Keratinocyte (primary cell): Measurements from ENCODE around the gene OSGIN1. TPM values are rescaled to one million over a fixed set of nuclear protein-coding genes. Genes with fewer than 3 reads are reported as not detected.

Experiments
- DNase-seq: peaks from one replicate; pipeline ENCODE4 v3.0.0-alpha.2; 2011; ENCODE audit warnings: low read depth, missing footprints, low spot score
- FAIRE-seq: peaks from 2 replicates; lab custom pipeline; 2011; peaks lifted over from hg19 to GRCh38; lab: Jason Lieb, UNC
- H2AFZ ChIP-seq: 2 replicates; pipeline ENCODE4 v1.6.0; 2012; ENCODE audit warnings: low read length, control low read depth, inconsistent platforms; ENCODE audit not compliant: control insufficient read depth
- H3K27ac ChIP-seq: 2 replicates; pipeline ENCODE4 v1.5.1; 2011; ENCODE audit warnings: low read length; ENCODE audit not compliant: control insufficient read depth, insufficient read depth
- H3K27me3 ChIP-seq: 3 replicates; pipeline ENCODE4 v1.6.0; 2011; ENCODE audit warnings: low read length; ENCODE audit not compliant: control insufficient read depth, insufficient read depth; ENCODE audit errors: extremely low read depth
- H3K36me3 ChIP-seq, 2 experiments: 2 replicates in 1 of 2; 3 replicates in 1 of 2; pipeline ENCODE4 v1.5.1; 2011; ENCODE audit warnings: low read length in 2 of 2, mild to moderate bottlenecking in 1 of 2; ENCODE audit not compliant: control insufficient read depth in 2 of 2, insufficient read depth in 2 of 2; ENCODE audit errors: extremely low read depth in 1 of 2
- H3K4me1 ChIP-seq: 3 replicates; pipeline ENCODE4 v1.5.1; 2011; ENCODE audit warnings: low read length; ENCODE audit not compliant: control insufficient read depth, insufficient read depth; ENCODE audit errors: extremely low read depth
- H3K4me2 ChIP-seq: 3 replicates; pipeline ENCODE4 v1.6.0; 2011; ENCODE audit warnings: low read depth, low read length; ENCODE audit not compliant: control insufficient read depth, insufficient read depth; ENCODE audit errors: extremely low read depth
- H3K4me3 ChIP-seq, 3 experiments: fragments of 200-600 bp in 1 of 3; sonication (generic) in 1 of 3; 2 replicates in 2 of 3; 3 replicates in 1 of 3; pipeline ENCODE4 v1.5.1; 2011 to 2016; ENCODE audit warnings: low read length in 3 of 3, mild to moderate bottlenecking in 3 of 3, control low read depth in 2 of 3, inconsistent platforms in 1 of 3, low read depth in 1 of 3, mixed read lengths in 1 of 3, mixed run types in 1 of 3, moderate library complexity in 1 of 3; ENCODE audit not compliant: control insufficient read depth in 2 of 3, insufficient read depth in 2 of 3; ENCODE audit errors: extremely low read depth in 1 of 3
- H3K79me2 ChIP-seq: 2 replicates; pipeline ENCODE4 v1.6.0; 2012; ENCODE audit warnings: low read length; ENCODE audit not compliant: control insufficient read depth, insufficient read depth
- H3K9ac ChIP-seq: 3 replicates; pipeline ENCODE4 v1.6.0; 2011; ENCODE audit warnings: low read length; ENCODE audit not compliant: control insufficient read depth, insufficient read depth; ENCODE audit errors: extremely low read depth
- H3K9me1 ChIP-seq: 3 replicates; pipeline ENCODE4 v1.6.0; 2011; ENCODE audit warnings: low read length; ENCODE audit not compliant: control insufficient read depth, insufficient read depth; ENCODE audit errors: extremely low read depth
- H3K9me3 ChIP-seq: 2 replicates; pipeline ENCODE4 v1.5.1; 2012; ENCODE audit warnings: low read depth, low read length; ENCODE audit not compliant: control insufficient read depth
- H4K20me1 ChIP-seq: 3 replicates; pipeline ENCODE4 v1.6.0; 2011; ENCODE audit warnings: low read length; ENCODE audit not compliant: control insufficient read depth, insufficient read depth; ENCODE audit errors: extremely low read depth
- EZH2 ChIP-seq: IDR thresholded peaks from one replicate; pipeline ENCODE4 v1.6.1; 2012; ENCODE audit warnings: inconsistent platforms, mild to moderate bottlenecking, low read length, moderate library complexity
- dilution Hi-C: fragments of 300-500 bp; cut with MboI; formaldehyde crosslinking; loops from one replicate; pipeline ENCODE4 v1.7.0; 2020; ENCODE audit warnings: low sequenced_read_pairs; ENCODE audit not compliant: extremely low pct_ligation_motif_present
- polyA plus RNA-seq, 5 experiments: library from polyadenylated mRNA; depleted of rRNA in 3 of 5; stranded (reverse) in 3 of 5; stranded (forward) in 1 of 5; unstranded in 1 of 5; fragments of >200 nt; gene quantifications; 1 replicate in 1 of 5; 2 replicates in 3 of 5; 3 replicates in 1 of 5; pipeline versions ENCODE4 v1.2.1 to v1.2.3, GENCODE V29; 2011 to 2012; ENCODE audit warnings: missing spikeins in 2 of 5, low read depth in 1 of 5, low replicate concordance in 1 of 5
- TF ChIP-seq, protein P1 (sequence below), 3 experiments: IDR thresholded peaks in 1 of 3; conservative IDR thresholded peaks in 1 of 3; optimal IDR thresholded peaks in 1 of 3; 2 replicates in 2 of 3; 3 replicates in 1 of 3; pipeline versions ENCODE3 to v1.5.1; 2011; ENCODE audit warnings: low read length in 3 of 3, mild to moderate bottlenecking in 3 of 3, moderate library complexity in 2 of 3, control low read depth in 1 of 3, inconsistent platforms in 1 of 3; ENCODE audit not compliant: insufficient read depth in 2 of 3; ENCODE audit errors: extremely low read depth in 1 of 3

The OSGIN1 gene
- polyA plus RNA-seq, 1 donor (not counting 4 experiments of a cell fraction or from before 2014, with no cell fraction given), result 2.1 TPM

GRCh38 chr16:83973077-83973476 is 20.0 kb downstream of the OSGIN1 start:
- Histone ChIP-seq H3K9me1 (no peaks in the 10 kb centered on the region), H3K4me1 (no peaks in the 10 kb centered on the region), H3K9me3 (no peaks in the 10 kb centered on the region), H3K27me3 (peaks cover 17% of the 10 kb centered on the region), H4K20me1 (no peaks in the 10 kb centered on the region), H2AFZ (no peak overlapping the region), H3K4me3 (no peak overlapping the region), H3K36me3 (no peaks in the 10 kb centered on the region), H3K9ac (no peak overlapping the region), H3K27ac (no peak overlapping the region), H3K4me2 (no peak overlapping the region), H3K79me2 (no peaks in the 10 kb centered on the region)
- DNase-seq, result no peak
- FAIRE-seq, result no peak
- dilution Hi-C loops, result no loop called here
- TF ChIP-seq, protein P1, sequence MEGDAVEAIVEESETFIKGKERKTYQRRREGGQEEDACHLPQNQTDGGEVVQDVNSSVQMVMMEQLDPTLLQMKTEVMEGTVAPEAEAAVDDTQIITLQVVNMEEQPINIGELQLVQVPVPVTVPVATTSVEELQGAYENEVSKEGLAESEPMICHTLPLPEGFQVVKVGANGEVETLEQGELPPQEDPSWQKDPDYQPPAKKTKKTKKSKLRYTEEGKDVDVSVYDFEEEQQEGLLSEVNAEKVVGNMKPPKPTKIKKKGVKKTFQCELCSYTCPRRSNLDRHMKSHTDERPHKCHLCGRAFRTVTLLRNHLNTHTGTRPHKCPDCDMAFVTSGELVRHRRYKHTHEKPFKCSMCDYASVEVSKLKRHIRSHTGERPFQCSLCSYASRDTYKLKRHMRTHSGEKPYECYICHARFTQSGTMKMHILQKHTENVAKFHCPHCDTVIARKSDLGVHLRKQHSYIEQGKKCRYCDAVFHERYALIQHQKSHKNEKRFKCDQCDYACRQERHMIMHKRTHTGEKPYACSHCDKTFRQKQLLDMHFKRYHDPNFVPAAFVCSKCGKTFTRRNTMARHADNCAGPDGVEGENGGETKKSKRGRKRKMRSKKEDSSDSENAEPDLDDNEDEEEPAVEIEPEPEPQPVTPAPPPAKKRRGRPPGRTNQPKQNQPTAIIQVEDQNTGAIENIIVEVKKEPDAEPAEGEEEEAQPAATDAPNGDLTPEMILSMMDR (optimal IDR thresholded peaks at IDR 0.05 in 1 of 3, IDR thresholded peaks at IDR 0.05 in 1 of 3, conservative IDR thresholded peaks at IDR 0.05 in 1 of 3; ENCODE audit: extremely low read depth in 1 of 3, insufficient read depth in 2 of 3, low read length in 3 of 3), result no peak
- TF ChIP-seq EZH2, result no peak

DNA sequence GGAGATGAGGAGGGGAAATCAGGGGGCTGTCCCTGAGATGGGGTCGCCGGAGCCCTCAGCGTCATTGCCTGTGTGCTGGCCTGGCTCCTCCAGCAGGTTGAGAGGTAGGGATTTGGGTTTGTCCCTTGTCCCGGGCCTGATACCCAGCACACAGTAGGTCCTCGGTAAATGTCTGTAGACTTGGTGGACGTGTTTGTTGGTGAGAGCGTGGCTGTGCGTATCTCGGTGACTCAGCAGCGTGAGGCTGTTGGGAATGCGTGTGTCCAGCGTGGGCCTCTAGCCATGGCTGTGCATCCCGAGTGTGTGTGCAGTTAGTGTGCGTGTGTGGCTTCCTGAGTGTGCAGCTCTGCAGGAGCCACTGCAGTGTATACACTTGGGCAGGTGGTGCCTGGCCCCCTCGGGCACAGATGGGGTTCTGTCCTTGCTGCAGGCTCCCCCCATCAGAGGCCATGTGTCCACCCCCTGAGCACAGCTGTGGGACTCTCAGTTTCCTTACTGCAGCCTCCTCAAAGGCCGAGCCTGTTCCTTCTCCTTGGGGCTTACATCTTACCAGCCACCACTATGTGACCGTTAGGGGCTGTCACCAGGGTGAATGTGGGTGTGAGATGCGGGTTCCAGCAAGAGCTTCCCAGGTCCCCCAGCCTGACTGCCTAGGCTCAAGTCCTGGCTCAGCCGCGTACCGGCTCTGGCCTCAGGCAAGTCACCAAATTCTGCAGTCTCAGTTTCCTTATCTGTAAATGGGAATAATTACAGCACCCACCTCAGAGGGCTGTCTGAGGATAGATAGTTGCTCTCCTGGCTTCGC is 20.7 kb downstream of the OSGIN1 start:
- Histone ChIP-seq H3K79me2 (no peaks in the 10 kb centered on the region), H3K9me1 (no peaks in the 10 kb centered on the region), H3K9ac (no peak overlapping the region), H3K4me1 (no peaks in the 10 kb centered on the region), H2AFZ (no peak overlapping the region), H3K9me3 (peaks cover 5% of the 10 kb centered on the region), H3K4me2 (no peak overlapping the region), H3K36me3 (no peaks in the 10 kb centered on the region), H3K4me3 (no peak overlapping the region), H3K27me3 (peaks cover 16% of the 10 kb centered on the region), H3K27ac (no peak overlapping the region), H4K20me1 (no peaks in the 10 kb centered on the region)
- no peak for TF ChIP-seq EZH2
- TF ChIP-seq, protein P1 (optimal IDR thresholded peaks at IDR 0.05 in 1 of 3, IDR thresholded peaks at IDR 0.05 in 1 of 3, conservative IDR thresholded peaks at IDR 0.05 in 1 of 3; ENCODE audit: extremely low read depth in 1 of 3, insufficient read depth in 2 of 3, low read length in 3 of 3), result no peak
- dilution Hi-C loops, result no loop called here
- FAIRE-seq, result no peak
- DNase-seq, result no peak
